ENCODE measurements around the gene STXBP5.

- TF ChIP-seq EP300 (IDR thresholded peaks at IDR 0.05) = no peak
- no peak for TF ChIP-seq POLR2A (IDR thresholded peaks at IDR 0.05)
- TF ChIP-seq, protein P1, sequence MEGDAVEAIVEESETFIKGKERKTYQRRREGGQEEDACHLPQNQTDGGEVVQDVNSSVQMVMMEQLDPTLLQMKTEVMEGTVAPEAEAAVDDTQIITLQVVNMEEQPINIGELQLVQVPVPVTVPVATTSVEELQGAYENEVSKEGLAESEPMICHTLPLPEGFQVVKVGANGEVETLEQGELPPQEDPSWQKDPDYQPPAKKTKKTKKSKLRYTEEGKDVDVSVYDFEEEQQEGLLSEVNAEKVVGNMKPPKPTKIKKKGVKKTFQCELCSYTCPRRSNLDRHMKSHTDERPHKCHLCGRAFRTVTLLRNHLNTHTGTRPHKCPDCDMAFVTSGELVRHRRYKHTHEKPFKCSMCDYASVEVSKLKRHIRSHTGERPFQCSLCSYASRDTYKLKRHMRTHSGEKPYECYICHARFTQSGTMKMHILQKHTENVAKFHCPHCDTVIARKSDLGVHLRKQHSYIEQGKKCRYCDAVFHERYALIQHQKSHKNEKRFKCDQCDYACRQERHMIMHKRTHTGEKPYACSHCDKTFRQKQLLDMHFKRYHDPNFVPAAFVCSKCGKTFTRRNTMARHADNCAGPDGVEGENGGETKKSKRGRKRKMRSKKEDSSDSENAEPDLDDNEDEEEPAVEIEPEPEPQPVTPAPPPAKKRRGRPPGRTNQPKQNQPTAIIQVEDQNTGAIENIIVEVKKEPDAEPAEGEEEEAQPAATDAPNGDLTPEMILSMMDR (IDR thresholded peaks at IDR 0.05) = no peak
- TF ChIP-seq POLR2AphosphoS5 (IDR thresholded peaks at IDR 0.05) = no peak
These were observed 23.6 kb downstream of the STXBP5 start for GRCh38 chr6:147227770-147228320.

All from upper lobe of left lung (tissue), 4 donors.